LNCaP clone FGC (cell line): ENCODE measurements around the gene FBXO30.

Experiments
- DNase-seq: peaks from one replicate; pipeline ENCODE4 v3.0.0-alpha.2; 2011; ENCODE audit warnings: low read depth
- H3K4me3 ChIP-seq: 2 replicates; pipeline ENCODE4 v1.5.1; 2011; ENCODE audit warnings: mild to moderate bottlenecking, low read depth, low read length, control low read depth
- TF ChIP-seq, protein P1 (sequence below): IDR thresholded peaks from 2 replicates; pipeline ENCODE4 v1.5.1; 2012; ENCODE audit warnings: mild to moderate bottlenecking; ENCODE audit not compliant: control insufficient read depth, insufficient read depth; ENCODE audit errors: extremely low read depth

FBXO30 gene

GRCh38 chr6:145761584-145761983, 53.0 kb downstream of the FBXO30 start:
- TF ChIP-seq, protein P1, sequence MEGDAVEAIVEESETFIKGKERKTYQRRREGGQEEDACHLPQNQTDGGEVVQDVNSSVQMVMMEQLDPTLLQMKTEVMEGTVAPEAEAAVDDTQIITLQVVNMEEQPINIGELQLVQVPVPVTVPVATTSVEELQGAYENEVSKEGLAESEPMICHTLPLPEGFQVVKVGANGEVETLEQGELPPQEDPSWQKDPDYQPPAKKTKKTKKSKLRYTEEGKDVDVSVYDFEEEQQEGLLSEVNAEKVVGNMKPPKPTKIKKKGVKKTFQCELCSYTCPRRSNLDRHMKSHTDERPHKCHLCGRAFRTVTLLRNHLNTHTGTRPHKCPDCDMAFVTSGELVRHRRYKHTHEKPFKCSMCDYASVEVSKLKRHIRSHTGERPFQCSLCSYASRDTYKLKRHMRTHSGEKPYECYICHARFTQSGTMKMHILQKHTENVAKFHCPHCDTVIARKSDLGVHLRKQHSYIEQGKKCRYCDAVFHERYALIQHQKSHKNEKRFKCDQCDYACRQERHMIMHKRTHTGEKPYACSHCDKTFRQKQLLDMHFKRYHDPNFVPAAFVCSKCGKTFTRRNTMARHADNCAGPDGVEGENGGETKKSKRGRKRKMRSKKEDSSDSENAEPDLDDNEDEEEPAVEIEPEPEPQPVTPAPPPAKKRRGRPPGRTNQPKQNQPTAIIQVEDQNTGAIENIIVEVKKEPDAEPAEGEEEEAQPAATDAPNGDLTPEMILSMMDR, result no peak
- H3K4me3 ChIP-seq, result no peak overlapping the region
- no peak for DNase-seq

DNA sequence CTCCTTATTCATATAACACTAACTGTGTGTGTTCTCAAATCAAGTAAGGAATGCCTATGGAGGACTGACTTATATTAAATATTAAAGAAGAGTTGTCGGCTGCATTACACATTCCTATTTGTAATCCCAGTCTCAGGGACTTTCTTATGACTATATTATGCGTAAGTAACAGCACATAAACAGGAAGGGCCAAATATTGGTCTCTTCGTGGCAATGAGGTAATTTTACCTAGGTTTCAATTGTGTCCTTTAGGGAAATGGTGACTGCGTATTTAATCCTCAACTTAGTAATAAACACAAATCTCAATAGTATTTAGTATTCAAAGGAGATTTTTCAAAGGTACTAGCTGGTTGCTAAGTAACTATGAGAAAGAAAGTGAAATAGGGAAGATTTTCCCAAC, 56.5 kb downstream of the FBXO30 start:
- DNase-seq, result no peak
- TF ChIP-seq, protein P1, result no peak
- H3K4me3 ChIP-seq, result no peak overlapping the region

DNA sequence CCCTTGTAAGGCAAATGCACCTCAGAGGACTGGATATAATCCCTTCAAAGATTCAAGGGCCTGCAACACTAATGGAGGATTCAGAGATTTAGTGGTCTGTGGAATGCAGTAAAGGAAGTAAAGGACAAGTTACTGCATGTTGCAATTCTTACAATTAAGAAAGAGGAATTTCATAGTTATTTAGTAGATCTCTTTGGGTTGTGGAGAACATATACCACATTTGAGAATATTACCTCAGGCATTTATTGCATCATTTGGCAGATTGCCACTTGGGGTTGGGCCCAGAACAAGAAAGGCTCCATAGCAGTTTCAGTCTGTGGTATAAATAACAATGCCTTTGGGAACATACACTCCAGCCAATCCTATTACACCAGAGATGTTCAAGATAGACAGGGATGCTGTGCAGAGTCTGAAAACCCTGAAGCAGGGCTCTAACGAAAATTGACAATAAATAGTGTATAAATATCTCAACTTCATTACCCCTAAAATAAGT, 58.4 kb downstream of the FBXO30 start:
- no peak overlapping the region for H3K4me3 ChIP-seq
- no peak for DNase-seq
- TF ChIP-seq, protein P1, result no peak

- DNase-seq, result no peak
- no peak overlapping the region for H3K4me3 ChIP-seq
- TF ChIP-seq, protein P1, result no peak
Measured at GRCh38 chr6:145755682-145756081, 58.9 kb downstream of the FBXO30 start.

- TF ChIP-seq, protein P1, result no peak
- no peak for DNase-seq
- no peak overlapping the region for H3K4me3 ChIP-seq
Measured at GRCh38 chr6:145752638-145753037, 62.0 kb downstream of the FBXO30 start.

DNA sequence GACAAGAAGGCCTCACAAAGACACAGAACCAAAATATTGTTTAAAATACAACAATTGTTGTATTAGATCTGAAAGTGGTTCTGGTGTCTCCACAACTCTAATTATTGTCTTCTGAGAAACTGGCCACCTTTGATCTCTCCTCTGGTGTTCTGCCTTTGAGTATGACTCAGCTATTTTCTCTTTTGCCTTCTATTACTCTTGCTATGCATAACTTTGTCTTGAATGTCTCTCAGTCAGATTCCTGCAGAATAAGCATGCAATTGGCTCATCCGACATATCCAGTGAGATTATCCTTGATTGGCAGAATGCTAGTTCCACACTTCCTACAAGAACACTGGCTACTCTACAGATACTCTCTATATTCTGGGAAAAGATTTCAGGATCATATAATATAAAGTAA, 65.0 kb downstream of the FBXO30 start:
- no peak overlapping the region for H3K4me3 ChIP-seq
- TF ChIP-seq, protein P1, result no peak
- no peak for DNase-seq

DNA sequence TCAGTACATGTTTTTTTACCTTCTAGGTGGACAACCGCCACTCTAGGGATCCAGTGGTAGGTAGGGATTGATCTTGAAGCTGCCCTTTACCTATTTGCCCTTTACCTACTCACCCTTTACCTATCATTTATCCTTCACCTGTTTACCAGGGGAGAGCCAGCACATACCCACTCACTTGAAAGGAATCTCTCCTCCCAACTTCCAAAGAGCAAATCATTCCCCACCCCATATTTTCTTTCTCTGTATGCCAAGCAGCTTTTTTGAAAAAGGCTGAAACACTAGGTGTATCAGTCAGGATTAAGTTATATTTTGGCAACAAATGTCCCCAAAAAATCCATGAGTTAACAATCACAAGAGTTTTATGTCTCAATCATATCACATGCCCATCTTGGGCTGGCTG, 68.7 kb downstream of the FBXO30 start:
- no peak overlapping the region for H3K4me3 ChIP-seq
- no peak for DNase-seq
- TF ChIP-seq, protein P1, result no peak
